GM12878 (cell line): ENCODE data around the gene FUT6. TPM values are rescaled to one million over a fixed set of nuclear protein-coding genes. Genes with fewer than 3 reads are reported as not detected.
"Not testable (repeated sequence)": the region's sequence is repeated elsewhere in the genome, so short reads cannot be mapped to it uniquely, and the experiment has no call there.

Source experiments
- ATAC-seq: fragments of 200-7000 bp; cut with Tn5 transposase; 3 replicates; pipeline ENCODE4 v1.9.1; 2020; ENCODE audit warnings: mild to moderate bottlenecking, moderate library complexity
- BruUV-seq: library from RNA; stranded (reverse); fragments of 400-500 nt; replicated peaks from 2 replicates; lab custom pipeline; 2021; lab: Mats Ljungman, UMichigan
- CTCF ChIA-PET: fragments of 300-600 bp; sonication (Branson Sonifier 250); formaldehyde crosslinking; extraction: SDS; loops from one replicate; lab custom pipeline; 2021; ENCODE audit warnings: inconsistent platforms; lab: Yijun Ruan, JAX
- POLR2A ChIA-PET: fragments of 350-600 bp; formaldehyde crosslinking; extraction: SDS; loops from one replicate; lab custom pipeline; 2021; ENCODE audit warnings: inconsistent platforms; lab: Charles Lee
- RAD21 ChIA-PET: fragments of 300-600 bp; sonication (Branson Sonifier 250); formaldehyde crosslinking; loops from one replicate; lab custom pipeline; 2023; ENCODE audit warnings: antibody characterized with exemption; ENCODE audit not compliant: unreplicated experiment; lab: Charles Lee
- SMC1A ChIA-PET: fragments of 300-600 bp; sonication (Branson Sonifier 250); formaldehyde crosslinking; loops from one replicate; lab custom pipeline; 2023; ENCODE audit not compliant: unreplicated experiment, uncharacterized antibody; lab: Charles Lee
- DNase-seq: peaks from one replicate; pipeline ENCODE4 v3.0.0-alpha.2; 2011; ENCODE audit warnings: low read depth, low spot score
- FAIRE-seq: peaks from 3 replicates; lab custom pipeline; 2011; peaks lifted over from hg19 to GRCh38; lab: Jason Lieb, UNC
- H2AFZ ChIP-seq: 2 replicates; pipeline ENCODE4 v1.6.0; 2011; ENCODE audit warnings: low read depth, low read length, control low read depth; ENCODE audit not compliant: control insufficient read depth
- H3K27ac ChIP-seq: 2 replicates; pipeline ENCODE4 v1.5.1; 2011; ENCODE audit warnings: control low read depth; ENCODE audit not compliant: control insufficient read depth, insufficient read depth
- H3K27me3 ChIP-seq, 2 experiments: replicated peaks in 1 of 2; 2 replicates each; pipeline versions ENCODE4 v1.6.0 to v1.6.1; 2011; ENCODE audit warnings: low read length in 1 of 2; ENCODE audit not compliant: control insufficient read depth in 2 of 2, insufficient read depth in 2 of 2
- H3K36me3 ChIP-seq, 2 experiments: 2 replicates each; pipeline ENCODE4 v1.5.1; 2011; ENCODE audit warnings: low read length in 1 of 2; ENCODE audit not compliant: control insufficient read depth in 2 of 2, insufficient read depth in 2 of 2
- H3K4me1 ChIP-seq: 2 replicates; pipeline ENCODE4 v1.6.1; 2011; ENCODE audit warnings: mild to moderate bottlenecking, low read length, moderate library complexity, mixed read lengths; ENCODE audit not compliant: control insufficient read depth, insufficient read depth
- H3K4me2 ChIP-seq: 2 replicates; pipeline ENCODE4 v1.6.0; 2011; ENCODE audit warnings: control low read depth; ENCODE audit not compliant: control insufficient read depth, insufficient read depth
- H3K4me3 ChIP-seq: fragments of 200-600 bp; sonication (generic); 2 replicates; pipeline ENCODE4 v1.5.1; 2016
- H3K79me2 ChIP-seq: 2 replicates; pipeline ENCODE4 v1.6.0; 2011; ENCODE audit warnings: low read length; ENCODE audit not compliant: control insufficient read depth, insufficient read depth
- H3K9ac ChIP-seq: 2 replicates; pipeline ENCODE4 v1.8.0; 2011; ENCODE audit warnings: low read length, control low read depth, mixed read lengths; ENCODE audit not compliant: control insufficient read depth, insufficient read depth
- H3K9me3 ChIP-seq: replicated peaks from 3 replicates; pipeline ENCODE4 v1.5.1; 2011; ENCODE audit warnings: mild to moderate bottlenecking, low read length; ENCODE audit not compliant: control insufficient read depth, insufficient read depth
- H4K20me1 ChIP-seq: 2 replicates; pipeline ENCODE4 v1.6.0; 2011; ENCODE audit not compliant: control insufficient read depth, insufficient read depth
- BCL11A ChIP-seq: IDR thresholded peaks from 2 replicates; pipeline ENCODE4 v1.6.1; 2011; ENCODE audit warnings: low read depth, low read length
- CHD4 ChIP-seq: fragments of 200-600 bp; sonication (generic); IDR thresholded peaks from 2 replicates; pipeline ENCODE4 v1.6.1; 2016; ENCODE audit warnings: mild to moderate bottlenecking
- DPF2 ChIP-seq: fragments of 450-650 bp; IDR thresholded peaks from 2 replicates; pipeline ENCODE4 v1.6.1; 2017; ENCODE audit warnings: mild to moderate bottlenecking
- EP300 ChIP-seq, 2 experiments: fragments of 150-350 bp in 1 of 2; IDR thresholded peaks; 2 replicates each; pipeline ENCODE4 v1.6.1; 2011 to 2012; ENCODE audit warnings: low read depth in 2 of 2, low read length in 2 of 2, borderline replicate concordance in 1 of 2, improper control_type of control experiment in 1 of 2, inconsistent platforms in 1 of 2; ENCODE audit not compliant: control insufficient read depth in 1 of 2
- ETV6 ChIP-seq, 2 experiments: fragments of 450-650 bp in 1 of 2; IDR thresholded peaks in 1 of 2; conservative IDR thresholded peaks in 1 of 2; 2 replicates each; pipeline ENCODE4 v1.6.1; 2014; ENCODE audit warnings: antibody characterized with exemption in 1 of 2, borderline replicate concordance in 1 of 2, low read depth in 1 of 2, mild to moderate bottlenecking in 1 of 2, moderate library complexity in 1 of 2
- FOS ChIP-seq: IDR thresholded peaks from 3 replicates; pipeline ENCODE4 v1.6.1; 2011; ENCODE audit warnings: borderline replicate concordance; ENCODE audit not compliant: insufficient read length; ENCODE audit errors: extremely low read depth
- NFYB ChIP-seq: IDR thresholded peaks from 2 replicates; pipeline ENCODE4 v1.6.1; 2011; ENCODE audit warnings: low read depth, mild to moderate bottlenecking, low read length, improper control_type of control experiment, moderate library complexity; ENCODE audit not compliant: insufficient read depth
- REST ChIP-seq: IDR thresholded peaks from 2 replicates; pipeline ENCODE4 v1.6.1; 2012; ENCODE audit warnings: mild to moderate bottlenecking, low read depth, low read length
- WGBS: methylation state at CpG from one replicate; pipeline ENCODE4 v1.1.6; 2016; ENCODE audit warnings: low lambda C conversion rate; ENCODE audit not compliant: insufficient replicate concordance, insufficient coverage; ENCODE audit errors: missing lambda C conversion rate; 5-methylcytosine and 5-hydroxymethylcytosine counted together
- in situ Hi-C: fragments of 300-500 bp; cut with MboI; formaldehyde crosslinking; loops from 9 replicates; pipeline ENCODE4 v1.14.3; 2018; ENCODE audit warnings: mixed read lengths
- intact Hi-C: fragments of 100-400 bp; cut with micrococcal nuclease; formaldehyde crosslinking; loops from one replicate; pipeline ENCODE4 v1.14.2; 2022; ENCODE audit not compliant: unreplicated experiment
- polyA plus RNA-seq, 11 experiments: library from polyadenylated mRNA; depleted of rRNA in 4 of 11; unstranded in 6 of 11; stranded (reverse) in 5 of 11; fragments of >200 nt; fragmentation: Nextera tagmentation in 4 of 11; fragmentation: Illumina TruSeq in 1 of 11; extraction: Ambion mirVana in 4 of 11; extraction: Trizol in 1 of 11; gene quantifications; 1 replicate in 1 of 11; 2 replicates in 10 of 11; pipeline versions ENCODE4 v1.2.1 to v1.2.3, GENCODE V29; 2011 to 2016; ENCODE audit warnings: inconsistent platforms in 2 of 11, missing spikeins in 2 of 11, low read depth in 1 of 11
- total RNA-seq, 4 experiments: library from RNA; depleted of rRNA in 3 of 4; stranded (reverse); fragments of >200 nt in 3 of 4; fragmentation: Illumina TruSeq in 1 of 4; extraction: Trizol in 1 of 4; gene quantifications; 2 replicates each; pipeline versions ENCODE4 v1.2.1 to v1.2.3, GENCODE V29; 2013 to 2021
- TF ChIP-seq, protein P1 (sequence below): IDR thresholded peaks from 2 replicates; pipeline ENCODE4 v1.6.1; 2011; ENCODE audit warnings: borderline replicate concordance, low read depth, mild to moderate bottlenecking, moderate library complexity, low read length; ENCODE audit not compliant: insufficient read depth, poor library complexity, severe bottlenecking

The FUT6 gene
- total and polyA plus RNA-seq, 10 of the 15 experiments (the other 5 are each of a cell fraction or from before 2014, with no cell fraction given), result not detected

DNA sequence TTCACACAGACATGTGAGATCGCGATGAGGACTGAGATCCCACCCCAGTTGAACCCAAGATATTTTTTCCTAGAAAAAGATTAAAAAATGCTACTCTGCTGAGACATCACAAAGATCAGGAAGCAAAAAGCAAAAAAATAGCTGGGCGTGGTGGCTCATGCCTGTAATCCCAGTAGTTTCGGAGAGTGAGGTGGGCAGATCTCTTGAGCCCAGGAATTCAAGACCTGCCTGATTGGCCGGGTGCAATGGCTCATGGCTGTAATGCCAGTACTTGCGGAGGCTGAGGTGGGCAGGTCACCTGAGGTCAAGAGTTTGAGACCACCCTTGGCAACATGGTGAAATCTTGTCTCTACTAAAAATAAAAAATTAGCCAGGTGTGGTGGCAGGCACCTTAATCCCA lies 10.7 kb upstream of the FUT6 start:
- no peak for FAIRE-seq
- no peak for ATAC-seq
- Histone ChIP-seq H3K4me2 (no peak overlapping the region), H3K9me3 (no peaks in the 10 kb centered on the region), H3K79me2 (no peaks in the 10 kb centered on the region), H3K27me3 (no peaks in the 10 kb centered on the region; a peak in 1 of 4 replicates), H3K4me3 (no peak overlapping the region), H4K20me1 (no peaks in the 10 kb centered on the region), H3K9ac (no peak overlapping the region), H3K36me3 (no peaks in the 10 kb centered on the region), H3K27ac (no peak overlapping the region), H2AFZ (no peak overlapping the region), H3K4me1 (no peaks in the 10 kb centered on the region)
- ChIA-PET RAD21 (no interaction called here), SMC1A (no interaction called here), POLR2A (no interaction called here), CTCF (no interaction called here)
- BruUV-seq, result no TSS peak
- no peak for TF ChIP-seq BCL11A
- no peak for TF ChIP-seq ETV6 (conservative IDR thresholded peaks at IDR 0.05 in 1 of 2, IDR thresholded peaks at IDR 0.05 in 1 of 2; ENCODE audit: borderline replicate concordance in 1 of 2, low read depth in 1 of 2)
- no peak for TF ChIP-seq REST
- no peak for TF ChIP-seq EP300 (IDR thresholded peaks at IDR 0.05; ENCODE audit: borderline replicate concordance in 1 of 2, control insufficient read depth in 1 of 2, low read depth in 2 of 2, low read length in 2 of 2)
- TF ChIP-seq NFYB, result no peak
- TF ChIP-seq, protein P1, sequence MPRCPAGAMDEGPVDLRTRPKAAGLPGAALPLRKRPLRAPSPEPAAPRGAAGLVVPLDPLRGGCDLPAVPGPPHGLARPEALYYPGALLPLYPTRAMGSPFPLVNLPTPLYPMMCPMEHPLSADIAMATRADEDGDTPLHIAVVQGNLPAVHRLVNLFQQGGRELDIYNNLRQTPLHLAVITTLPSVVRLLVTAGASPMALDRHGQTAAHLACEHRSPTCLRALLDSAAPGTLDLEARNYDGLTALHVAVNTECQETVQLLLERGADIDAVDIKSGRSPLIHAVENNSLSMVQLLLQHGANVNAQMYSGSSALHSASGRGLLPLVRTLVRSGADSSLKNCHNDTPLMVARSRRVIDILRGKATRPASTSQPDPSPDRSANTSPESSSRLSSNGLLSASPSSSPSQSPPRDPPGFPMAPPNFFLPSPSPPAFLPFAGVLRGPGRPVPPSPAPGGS, result no peak
- TF ChIP-seq DPF2, result no peak
- no peak for TF ChIP-seq CHD4
- no peak for TF ChIP-seq FOS
- no peak for DNase-seq
- in situ Hi-C loops, result no loop called here
- WGBS, result 48% methylated on average over 6 of the region's 6 CpGs
- intact Hi-C loops, result no loop called here

DNA sequence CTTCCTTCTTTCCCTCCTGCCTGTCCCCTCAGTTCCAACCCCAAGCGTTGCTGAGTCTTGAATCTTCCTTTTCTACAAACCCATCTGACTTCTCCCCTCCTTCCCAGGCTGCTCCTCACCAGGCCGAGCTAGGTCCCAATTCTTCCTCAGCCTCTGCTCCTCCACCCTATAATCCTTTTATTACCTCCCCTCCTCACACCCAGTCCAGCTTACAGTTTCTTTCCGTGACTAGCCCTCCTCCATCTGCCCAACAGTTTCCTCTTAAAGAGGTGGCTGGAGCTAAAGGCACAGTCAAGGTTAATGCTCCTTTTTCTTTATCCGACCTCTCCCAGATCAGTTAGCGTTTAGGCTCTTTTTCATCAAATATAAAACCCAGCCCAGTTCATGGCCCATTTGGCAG lies 9.1 kb upstream of the FUT6 start:
- H3K27me3 ChIP-seq, intact Hi-C loops, ATAC-seq, FAIRE-seq, H3K79me2 ChIP-seq, BruUV-seq, H3K27ac ChIP-seq, H3K4me3 ChIP-seq, H4K20me1 ChIP-seq, SMC1A ChIA-PET, H3K4me2 ChIP-seq, H3K4me1 ChIP-seq, H3K9ac ChIP-seq, H2AFZ ChIP-seq, DNase-seq, in situ Hi-C loops, CTCF ChIA-PET, H3K36me3 ChIP-seq, H3K9me3 ChIP-seq, POLR2A ChIA-PET: not testable (repeated sequence)
- RAD21 ChIA-PET, result interaction anchor here (0.7 kb wide), 1 partner anchor 1141 kb away, joined by 3 read pairs; no protein-coding TSS in a partner anchor
- WGBS, result 12% methylated on average over 5 of the region's 5 CpGs
